Endothelial cell (in vitro differentiated cells): ENCODE data around the gene WDR54. TPM values are rescaled to one million over a fixed set of nuclear protein-coding genes. Genes with fewer than 3 reads are reported as not detected.

Source experiments
- DNase-seq: peaks from one replicate; pipeline ENCODE4 v3.0.0; 2021; ENCODE audit warnings: low spot score
- H3K27ac Mint-ChIP-seq: one replicate; pipeline ENCODE4 v1.8.0; 2021; ENCODE audit warnings: mixed read lengths, inconsistent platforms; ENCODE audit not compliant: unreplicated experiment
- H3K27me3 Mint-ChIP-seq: one replicate; pipeline ENCODE4 v1.8.0; 2021; ENCODE audit warnings: mild to moderate bottlenecking, moderate library complexity, mixed read lengths, inconsistent platforms; ENCODE audit not compliant: unreplicated experiment
- H3K36me3 Mint-ChIP-seq: one replicate; pipeline ENCODE4 v1.8.0; 2021; ENCODE audit warnings: mild to moderate bottlenecking, low read depth, mixed read lengths, inconsistent platforms; ENCODE audit not compliant: unreplicated experiment
- H3K4me1 Mint-ChIP-seq: one replicate; pipeline ENCODE4 v1.8.0; 2021; ENCODE audit warnings: mild to moderate bottlenecking, mixed read lengths, inconsistent platforms; ENCODE audit not compliant: unreplicated experiment
- H3K4me3 Mint-ChIP-seq: one replicate; pipeline ENCODE4 v1.8.0; 2021; ENCODE audit warnings: mild to moderate bottlenecking, mixed read lengths, inconsistent platforms; ENCODE audit not compliant: unreplicated experiment
- H3K9me3 Mint-ChIP-seq: one replicate; pipeline ENCODE4 v1.8.0; 2021; ENCODE audit warnings: mixed read lengths, inconsistent platforms; ENCODE audit not compliant: unreplicated experiment
- long read RNA-seq: library from polyadenylated mRNA; unstranded; transcript quantifications from one replicate; pipeline ENCODE4 v2.0.0, GENCODE V29; 2020; ENCODE audit not compliant: unreplicated experiment
- total RNA-seq: library from RNA; stranded (reverse); fragmentation: NEBNext Ultra II Directional; extraction: Animal tissue kit (Norgen Biotek cat#: 25700); gene quantifications from one replicate; pipeline ENCODE4 v1.2.1, GENCODE V29; 2021; ENCODE audit not compliant: unreplicated experiment
- TF ChIP-seq, protein P1 (sequence below): fragments of 200-600 bp; sonication (generic); IDR thresholded peaks from one replicate; pipeline ENCODE4 v1.5.0; 2021; ENCODE audit warnings: antibody characterized with exemption; ENCODE audit not compliant: unreplicated experiment

WDR54 gene, protein sequence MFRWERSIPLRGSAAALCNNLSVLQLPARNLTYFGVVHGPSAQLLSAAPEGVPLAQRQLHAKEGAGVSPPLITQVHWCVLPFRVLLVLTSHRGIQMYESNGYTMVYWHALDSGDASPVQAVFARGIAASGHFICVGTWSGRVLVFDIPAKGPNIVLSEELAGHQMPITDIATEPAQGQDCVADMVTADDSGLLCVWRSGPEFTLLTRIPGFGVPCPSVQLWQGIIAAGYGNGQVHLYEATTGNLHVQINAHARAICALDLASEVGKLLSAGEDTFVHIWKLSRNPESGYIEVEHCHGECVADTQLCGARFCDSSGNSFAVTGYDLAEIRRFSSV
- total RNA-seq, result 34.1 TPM
- long read RNA-seq, transcript WDR54-201 (10 exons, 1,147 nt), result major isoform, 31 of 49 reads
- long read RNA-seq, partial matches to known transcripts, result 6 of 49 reads
- long read RNA-seq, other reads (novel, unspliced or antisense), result 4 of 49 reads

DNA sequence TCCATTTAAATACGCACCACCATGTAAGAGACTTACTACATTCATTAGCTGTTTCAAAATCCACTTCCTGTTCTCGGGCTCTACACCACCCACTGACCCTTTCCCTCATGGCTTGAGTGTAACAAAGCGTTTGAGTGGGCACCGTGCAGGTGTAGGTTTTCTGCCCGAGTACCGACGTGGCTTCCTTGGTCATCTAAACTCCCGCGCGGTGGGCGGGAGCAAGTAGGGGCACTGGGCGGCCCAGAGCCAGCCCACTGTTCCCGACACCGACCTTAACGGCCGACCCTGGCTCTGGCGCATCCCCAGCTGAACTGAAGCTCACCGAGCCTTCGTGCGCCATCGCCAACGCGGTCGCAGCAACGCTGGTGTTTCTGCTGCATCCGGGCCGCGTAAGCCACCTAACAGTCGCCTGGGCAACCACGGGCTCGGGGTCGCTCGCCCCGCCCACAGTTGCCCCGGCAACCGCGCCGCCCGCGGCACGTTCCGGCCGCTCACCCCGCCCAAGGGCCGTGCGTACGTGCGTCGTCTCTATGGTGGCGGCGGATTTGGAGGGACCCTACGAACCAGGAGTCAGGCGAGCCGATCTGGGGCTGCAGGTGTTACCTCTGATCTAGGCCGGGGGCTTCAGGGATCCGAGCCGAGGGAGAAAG lies at the start of gene WDR54, which contains the start of gene C2orf81:
Gene WDR54 (plus strand): TSS at position 510 of the 650 bp plus-strand sequence. CDS start 424 bp downstream, outside the sequence.
Gene C2orf81 (minus strand): TSS at position 399 of the 650 bp plus-strand sequence. CDS start 59 bp downstream, at position 340.
- TF ChIP-seq, protein P1, sequence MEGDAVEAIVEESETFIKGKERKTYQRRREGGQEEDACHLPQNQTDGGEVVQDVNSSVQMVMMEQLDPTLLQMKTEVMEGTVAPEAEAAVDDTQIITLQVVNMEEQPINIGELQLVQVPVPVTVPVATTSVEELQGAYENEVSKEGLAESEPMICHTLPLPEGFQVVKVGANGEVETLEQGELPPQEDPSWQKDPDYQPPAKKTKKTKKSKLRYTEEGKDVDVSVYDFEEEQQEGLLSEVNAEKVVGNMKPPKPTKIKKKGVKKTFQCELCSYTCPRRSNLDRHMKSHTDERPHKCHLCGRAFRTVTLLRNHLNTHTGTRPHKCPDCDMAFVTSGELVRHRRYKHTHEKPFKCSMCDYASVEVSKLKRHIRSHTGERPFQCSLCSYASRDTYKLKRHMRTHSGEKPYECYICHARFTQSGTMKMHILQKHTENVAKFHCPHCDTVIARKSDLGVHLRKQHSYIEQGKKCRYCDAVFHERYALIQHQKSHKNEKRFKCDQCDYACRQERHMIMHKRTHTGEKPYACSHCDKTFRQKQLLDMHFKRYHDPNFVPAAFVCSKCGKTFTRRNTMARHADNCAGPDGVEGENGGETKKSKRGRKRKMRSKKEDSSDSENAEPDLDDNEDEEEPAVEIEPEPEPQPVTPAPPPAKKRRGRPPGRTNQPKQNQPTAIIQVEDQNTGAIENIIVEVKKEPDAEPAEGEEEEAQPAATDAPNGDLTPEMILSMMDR, result no peak
- DNase-seq, result peak; percentile 88
- Mint-ChIP-seq H3K9me3 (no peaks in the 10 kb centered on the region), H3K4me3 (peak within 1 kb of the TSS; percentile 99), H3K27me3 (peaks cover 11% of the 10 kb centered on the region), H3K36me3 (peaks cover 17% of the 10 kb centered on the region), H3K4me1 (peaks cover 13% of the 10 kb centered on the region), H3K27ac (peak within 1 kb of the TSS; percentile 98)

DNA sequence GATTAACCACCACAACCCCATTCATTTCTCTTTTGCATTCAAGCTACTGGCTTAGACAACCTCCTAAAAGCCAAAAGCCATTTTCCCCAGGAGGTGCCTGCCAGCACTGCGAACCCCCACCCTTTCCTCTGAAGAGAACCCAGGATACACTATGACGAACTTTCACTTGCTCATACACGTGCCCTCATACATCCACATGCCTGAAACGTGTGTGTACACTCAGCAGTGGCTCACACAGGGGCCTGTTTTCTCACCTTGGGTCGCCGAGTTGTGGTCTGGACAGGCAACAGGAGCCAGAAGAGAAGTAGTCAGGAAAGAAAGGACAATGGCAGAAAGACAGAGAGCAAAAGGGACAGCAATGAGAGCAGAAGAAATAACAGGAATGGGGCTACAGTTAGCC lies 48.9 kb upstream of the WDR54 start:
- no peak for DNase-seq
- peak overlapping the region; percentile 38 for H3K27ac Mint-ChIP-seq
- H3K27me3 Mint-ChIP-seq, result peaks cover 7% of the 10 kb centered on the region
- peaks cover 32% of the 10 kb centered on the region for H3K4me1 Mint-ChIP-seq
- H3K9me3 Mint-ChIP-seq, result no peaks in the 10 kb centered on the region
- TF ChIP-seq, protein P1, result no peak
- peaks cover 68% of the 10 kb centered on the region for H3K36me3 Mint-ChIP-seq
- H3K4me3 Mint-ChIP-seq, result peak overlapping the region; percentile 31

DNA sequence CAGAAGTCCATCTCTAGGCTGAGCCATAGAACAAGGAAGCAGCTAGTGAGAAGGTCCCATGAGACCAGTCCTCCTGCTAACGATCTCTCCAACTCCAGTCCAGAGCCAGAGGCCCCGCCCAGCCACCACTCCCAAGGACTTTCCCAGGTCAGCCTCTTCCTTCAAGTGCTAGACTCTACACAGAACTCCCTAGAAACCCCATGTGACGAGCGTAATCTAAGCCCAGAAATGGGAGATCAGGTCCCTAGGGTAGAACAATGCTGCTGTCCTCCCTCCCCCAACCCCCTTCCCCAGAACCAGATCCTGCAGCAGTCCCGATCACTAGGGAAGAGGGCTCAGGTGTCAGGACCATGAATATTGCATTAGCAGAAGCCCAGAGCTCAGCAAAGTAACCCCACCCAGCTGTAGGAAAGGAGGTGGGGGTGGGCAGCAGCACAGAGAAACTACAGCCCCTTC lies 48.3 kb upstream of the WDR54 start:
- no peak for DNase-seq
- TF ChIP-seq, protein P1, result no peak
- H3K4me1 Mint-ChIP-seq, result peaks cover 32% of the 10 kb centered on the region
- H3K9me3 Mint-ChIP-seq, result no peaks in the 10 kb centered on the region
- H3K27ac Mint-ChIP-seq, result peak overlapping the region; percentile 75
- H3K36me3 Mint-ChIP-seq, result peaks cover 70% of the 10 kb centered on the region
- H3K27me3 Mint-ChIP-seq, result peaks cover 7% of the 10 kb centered on the region
- peak overlapping the region; percentile 31 for H3K4me3 Mint-ChIP-seq

DNA sequence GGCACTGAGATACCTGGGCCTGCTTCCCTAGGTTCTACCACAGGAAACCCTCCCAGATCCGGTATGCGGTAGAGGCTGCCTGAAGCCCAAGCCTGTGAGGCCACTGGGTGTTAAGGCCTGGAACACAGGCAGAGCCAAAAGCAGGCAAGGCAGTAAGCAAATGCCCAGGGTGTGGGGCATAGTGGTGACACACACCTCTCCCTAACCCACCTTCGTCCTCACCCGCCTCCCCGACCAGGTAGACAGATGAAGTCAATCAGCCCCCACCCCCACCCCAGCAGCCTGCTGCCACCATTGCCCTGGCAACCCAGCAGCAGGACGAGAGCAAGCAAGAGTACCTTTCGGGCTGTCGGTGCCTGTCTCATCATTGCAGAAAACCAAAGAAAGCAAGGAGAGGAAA lies 47.5 kb upstream of the WDR54 start:
- peak; percentile 23 for DNase-seq
- H3K36me3 Mint-ChIP-seq, result peaks cover 64% of the 10 kb centered on the region
- H3K27ac Mint-ChIP-seq, result peak overlapping the region; percentile 91
- H3K9me3 Mint-ChIP-seq, result no peaks in the 10 kb centered on the region
- H3K27me3 Mint-ChIP-seq, result peaks cover 7% of the 10 kb centered on the region
- H3K4me3 Mint-ChIP-seq, result peak overlapping the region; percentile 66
- H3K4me1 Mint-ChIP-seq, result peaks cover 35% of the 10 kb centered on the region
- TF ChIP-seq, protein P1, result no peak
